Prostate gland (tissue), 2 donors: Measurements from ENCODE around the gene TPD52L1.

ENCODE experiments used
- CTCF ChIP-seq, 4 experiments: fragments of 200-600 bp in 2 of 4; fragments of 450-650 bp in 2 of 4; sonication (generic) in 2 of 4; IDR thresholded peaks; 1 replicate in 3 of 4; 2 replicates in 1 of 4; pipeline ENCODE4 v1.5.1; 2016 to 2019; ENCODE audit warnings: antibody characterized with exemption in 4 of 4, mild to moderate bottlenecking in 2 of 4, moderate library complexity in 2 of 4
- POLR2A ChIP-seq: fragments of 450-650 bp; IDR thresholded peaks from one replicate; pipeline ENCODE4 v1.6.1; 2016; ENCODE audit warnings: antibody characterized with exemption, mild to moderate bottlenecking

GRCh38 chr6:125271486-125272159, 118.0 kb downstream of the TPD52L1 start:
- TF ChIP-seq CTCF (IDR thresholded peaks at IDR 0.05) (no peak), POLR2A (no peak)
